ENCODE measurements around the gene TDRD7.

DNA sequence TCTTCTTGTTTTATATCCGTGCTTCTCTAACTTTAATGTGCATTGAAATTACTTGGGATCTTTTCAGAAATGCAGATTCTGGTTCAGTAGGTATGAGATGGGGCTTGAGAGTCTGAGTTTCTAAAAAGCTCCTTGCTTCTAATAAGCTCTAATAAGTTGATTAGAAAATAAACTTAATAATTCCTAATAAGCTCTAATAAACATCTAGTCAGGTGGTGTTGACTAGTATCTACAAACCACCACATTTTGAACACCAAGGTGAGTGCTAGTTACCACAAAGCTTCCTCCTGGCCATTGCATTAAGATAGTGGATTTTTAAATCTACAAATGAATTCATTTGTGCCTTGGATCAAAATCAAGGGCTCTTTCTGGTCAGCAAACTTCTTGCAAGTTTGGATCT, 94.9 kb downstream of the TDRD7 start:
- TF ChIP-seq EZH2phosphoT487 (IDR thresholded peaks at IDR 0.05; ENCODE audit: low read depth, severe bottlenecking, unreplicated experiment) (no peak), CTCF (IDR thresholded peaks at IDR 0.05; ENCODE audit: poor library complexity) (no peak), EZH2 (IDR thresholded peaks at IDR 0.05; ENCODE audit: borderline replicate concordance) (no peak)

All from hepatocyte (in vitro differentiated cells).